NT2/D1 (cell line): Measurements from ENCODE around the gene VSTM2B.

ENCODE experiments used
- SUZ12 ChIP-seq: IDR thresholded peaks from 2 replicates; pipeline ENCODE4 v1.6.1; 2011; ENCODE audit not compliant: insufficient read length, insufficient read depth; ENCODE audit errors: extremely low read depth
- YY1 ChIP-seq: IDR thresholded peaks from 2 replicates; pipeline ENCODE4 v1.6.1; 2011; ENCODE audit not compliant: insufficient read length, insufficient read depth
- ZNF274 ChIP-seq: IDR thresholded peaks from 2 replicates; pipeline ENCODE4 v1.6.1; 2011; ENCODE audit warnings: mild to moderate bottlenecking, low read depth, low read length

DNA sequence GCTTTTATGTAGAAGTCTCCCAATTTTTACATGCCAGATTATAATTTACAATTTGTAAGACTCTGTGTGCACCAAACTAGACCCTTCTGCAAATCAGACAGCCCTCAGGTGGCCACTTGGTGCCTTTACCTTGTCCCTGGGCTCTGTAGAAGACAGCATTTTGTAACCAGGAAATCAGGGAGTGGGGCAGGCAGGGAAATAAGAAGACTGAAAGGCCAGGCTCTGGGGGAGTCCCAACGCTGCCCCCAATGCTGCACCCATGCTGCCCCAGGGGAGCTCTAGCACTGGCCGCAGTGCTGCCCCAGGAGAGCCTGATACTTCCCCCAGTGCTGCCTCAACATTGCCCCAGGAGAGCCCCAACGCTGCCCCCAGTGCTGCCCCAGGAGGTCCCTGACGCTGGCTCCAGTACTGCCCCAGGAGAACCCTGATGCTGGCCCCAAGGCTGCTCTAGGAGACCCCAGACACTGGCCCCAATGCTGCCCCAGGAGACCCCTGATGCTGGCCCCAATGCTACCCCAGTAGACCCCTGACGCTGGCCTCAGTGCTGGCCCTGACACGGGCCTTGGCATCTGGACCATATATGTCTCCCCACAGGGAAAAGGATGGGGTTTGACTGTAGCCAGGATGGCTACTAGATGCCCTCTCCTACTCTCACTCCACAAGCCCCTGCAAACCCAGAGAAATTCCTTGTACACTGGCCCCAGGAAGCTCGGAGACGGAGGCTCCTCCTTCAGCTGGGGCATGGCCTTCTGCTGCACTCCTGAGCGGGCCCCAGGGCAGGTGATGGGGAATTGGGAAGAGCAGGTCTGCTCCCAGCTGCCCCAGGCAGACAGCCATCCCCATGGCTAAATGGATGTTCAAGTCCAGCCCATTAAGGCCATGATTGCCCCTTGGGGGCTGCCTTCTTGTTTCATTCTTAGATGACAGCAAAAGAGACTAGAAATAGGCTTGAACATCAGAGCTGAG, 23.6 kb downstream of the VSTM2B start:
- TF ChIP-seq YY1 (no peak), ZNF274 (no peak), SUZ12 (no peak)
